NB4 (cell line): ENCODE measurements around the gene MMS19.
A peak's percentile ranks its signal among the peaks of the same experiment; 100 is the strongest.

Experiments
- DNase-seq: peaks from one replicate; pipeline ENCODE4 v3.0.0; 2010; ENCODE audit warnings: low read depth
- H3K4me3 ChIP-seq: one replicate; pipeline ENCODE4 v1.5.1; 2011; ENCODE audit warnings: mild to moderate bottlenecking, low read depth, low read length, moderate library complexity
- CTCF ChIP-seq: IDR thresholded peaks from one replicate; pipeline ENCODE4 v1.5.1; 2012; ENCODE audit warnings: low read depth, low read length
- MAX ChIP-seq: IDR thresholded peaks from 2 replicates; pipeline ENCODE4 v1.6.1; 2011; ENCODE audit warnings: low read depth, low read length
- MYC ChIP-seq: IDR thresholded peaks from 2 replicates; pipeline ENCODE4 v1.6.1; 2011; ENCODE audit warnings: low read depth, low read length
- POLR2A ChIP-seq: IDR thresholded peaks from 2 replicates; pipeline ENCODE4 v1.6.1; 2011; ENCODE audit warnings: mild to moderate bottlenecking; ENCODE audit not compliant: insufficient read length; ENCODE audit errors: extremely low read depth

Gene MMS19

GRCh38 chr10:97509120-97509680 lies 11.0 kb upstream of the MMS19 start:
- no peak for DNase-seq
- no peak for TF ChIP-seq CTCF
- TF ChIP-seq MAX = no peak
- no peak for TF ChIP-seq POLR2A
- TF ChIP-seq MYC = no peak
- H3K4me3 ChIP-seq = no peak overlapping the region

GRCh38 chr10:97508342-97508741 lies 10.1 kb upstream of the MMS19 start:
- TF ChIP-seq CTCF (no peak), MYC (no peak), MAX (no peak), POLR2A (no peak)
- DNase-seq = no peak
- H3K4me3 ChIP-seq = no peak overlapping the region

- DNase-seq = no peak
- TF ChIP-seq MAX = no peak
- H3K4me3 ChIP-seq = no peak overlapping the region
Observed at GRCh38 chr10:97506199-97506991, 8.2 kb upstream of the MMS19 start.

- TF ChIP-seq MYC (peak; percentile 53; the same call in 1 of the 2 replicates), MAX (peak; percentile 69), POLR2A (no peak), CTCF (no peak)
- DNase-seq = peak; percentile 42
- H3K4me3 ChIP-seq = no peak overlapping the region
Observed at GRCh38 chr10:97505152-97505551, 6.9 kb upstream of the MMS19 start.

GRCh38 chr10:97503406-97503805 lies 5.2 kb upstream of the MMS19 start:
- DNase-seq = peak; percentile 71
- no peak overlapping the region for H3K4me3 ChIP-seq
- TF ChIP-seq POLR2A (no peak), MAX (0 out of 2 replicates have a peak, but pooled peaks have one; percentile 15)

GRCh38 chr10:97502916-97503315 lies 4.7 kb upstream of the MMS19 start:
- TF ChIP-seq MAX (no peak), MYC (no peak), CTCF (no peak), POLR2A (no peak)
- no peak overlapping the region for H3K4me3 ChIP-seq
- no peak for DNase-seq
